KBM-7 (cell line): ENCODE data around the gene SGK1.

ENCODE experiments used
- DNase-seq: peaks from one replicate; pipeline ENCODE4 v3.0.0-alpha.2; 2015
- in situ Hi-C: fragments of 300-500 bp; cut with MboI; formaldehyde crosslinking; loops from 2 replicates; pipeline ENCODE4 v1.14.3; 2020; ENCODE audit warnings: low sequenced_read_pairs, low pct_unique_long_range_greater_than_20kb, mixed read lengths

Gene SGK1

GRCh38 chr6:134317471-134318131 is at the start of gene SGK1:
SGK1 (minus strand) TSS chr6:134318112; CDS start chr6:134317460, 652 bp downstream.
- no peak for DNase-seq
- in situ Hi-C loops, result no loop called here

GRCh38 chr6:134363323-134364039 is 45.6 kb upstream of the SGK1 start:
- DNase-seq, result no peak
- in situ Hi-C loops, result no loop called here

- in situ Hi-C loops, result no loop called here
- no peak for DNase-seq
Observed at GRCh38 chr6:134361011-134361410, 43.1 kb upstream of the SGK1 start.

- in situ Hi-C loops, result no loop called here
- no peak for DNase-seq
Observed at GRCh38 chr6:134359302-134359701, 41.4 kb upstream of the SGK1 start.

GRCh38 chr6:134358320-134358719 is 40.4 kb upstream of the SGK1 start:
- DNase-seq, result no peak
- in situ Hi-C loops, result no loop called here

- no peak for DNase-seq
- in situ Hi-C loops, result no loop called here
Observed at GRCh38 chr6:134357022-134357487, 39.1 kb upstream of the SGK1 start.

GRCh38 chr6:134356405-134356804 is 38.5 kb upstream of the SGK1 start:
- no peak for DNase-seq
- in situ Hi-C loops, result no loop called here

- in situ Hi-C loops, result no loop called here
- no peak for DNase-seq
Observed at GRCh38 chr6:134352786-134353480, 35.0 kb upstream of the SGK1 start.

GRCh38 chr6:134351615-134352474 is 33.9 kb upstream of the SGK1 start:
- in situ Hi-C loops, result no loop called here
- no peak for DNase-seq

- no peak for DNase-seq
- in situ Hi-C loops, result no loop called here
Observed at GRCh38 chr6:134347885-134348805, 30.2 kb upstream of the SGK1 start.

- DNase-seq, result no peak
- in situ Hi-C loops, result no loop called here
Observed at GRCh38 chr6:134346932-134347545, 29.1 kb upstream of the SGK1 start.

- in situ Hi-C loops, result no loop called here
- no peak for DNase-seq
Observed at GRCh38 chr6:134345789-134346188, 27.9 kb upstream of the SGK1 start.

- no peak for DNase-seq
- in situ Hi-C loops, result no loop called here
Observed at GRCh38 chr6:134343066-134343465, 25.2 kb upstream of the SGK1 start.

GRCh38 chr6:134341999-134342567 is 24.2 kb upstream of the SGK1 start:
- in situ Hi-C loops, result no loop called here
- no peak for DNase-seq

- in situ Hi-C loops, result no loop called here
- no peak for DNase-seq
Observed at GRCh38 chr6:134340179-134340975, 22.5 kb upstream of the SGK1 start.

GRCh38 chr6:134339216-134339615 is 21.3 kb upstream of the SGK1 start:
- no peak for DNase-seq
- in situ Hi-C loops, result no loop called here

GRCh38 chr6:134331256-134331655 is 13.3 kb upstream of the SGK1 start:
- in situ Hi-C loops, result no loop called here
- DNase-seq, result no peak
